Neutrophil (primary cell): Measurements from ENCODE around the gene ENO2.
A peak's percentile ranks its signal among the peaks of the same experiment; 100 is the strongest.

Experiments
- H3K27ac ChIP-seq: fragments of 200-600 bp; sonication (generic); 2 replicates; pipeline ENCODE4 v1.5.1; 2016; ENCODE audit warnings: mild to moderate bottlenecking, moderate library complexity
- H3K27me3 ChIP-seq: fragments of 200-600 bp; sonication (generic); 2 replicates; pipeline ENCODE4 v1.6.0; 2016; ENCODE audit warnings: mild to moderate bottlenecking
- H3K36me3 ChIP-seq: fragments of 200-600 bp; sonication (generic); 2 replicates; pipeline ENCODE4 v1.5.1; 2017
- H3K4me1 ChIP-seq, 2 experiments: fragments of 200-600 bp in 1 of 2; sonication (generic) in 1 of 2; 1 replicate in 1 of 2; 2 replicates in 1 of 2; pipeline versions ENCODE4 v1.5.1 to v1.6.1; 2013 to 2016; ENCODE audit warnings: low read depth in 1 of 2, low read length in 1 of 2, mild to moderate bottlenecking in 1 of 2, moderate library complexity in 1 of 2; ENCODE audit not compliant: control insufficient read depth in 1 of 2, insufficient read depth in 1 of 2
- H3K4me3 ChIP-seq, 2 experiments: fragments of 200-600 bp in 1 of 2; sonication (generic) in 1 of 2; 1 replicate in 1 of 2; 2 replicates in 1 of 2; pipeline ENCODE4 v1.5.1; 2013 to 2016; ENCODE audit warnings: low read depth in 1 of 2, low read length in 1 of 2, mild to moderate bottlenecking in 1 of 2, moderate library complexity in 1 of 2
- H3K9me3 ChIP-seq: fragments of 200-600 bp; sonication (generic); 2 replicates; pipeline ENCODE4 v1.5.1; 2016
- CTCF ChIP-seq: fragments of 200-600 bp; sonication (generic); IDR thresholded peaks from 2 replicates; pipeline ENCODE4 v1.5.1; 2016; ENCODE audit warnings: antibody characterized with exemption

Gene ENO2

GRCh38 chr12:6928703-6929407 lies 14.5 kb downstream of the ENO2 start:
- H3K27ac ChIP-seq: no peak overlapping the region
- H3K27me3 ChIP-seq: peaks cover 72% of the 10 kb centered on the region
- no peak for TF ChIP-seq CTCF
- H3K4me3 ChIP-seq: peak overlapping the region in 1 of 2 experiments; percentile 64
- no peaks in the 10 kb centered on the region for H3K36me3 ChIP-seq
- peaks cover 13 to 25% of the 10 kb centered on the region in 2 experiments for H3K4me1 ChIP-seq
- no peaks in the 10 kb centered on the region for H3K9me3 ChIP-seq

GRCh38 chr12:6929466-6930452 lies 15.4 kb downstream of the ENO2 start:
- H3K4me3 ChIP-seq: no peak overlapping the region
- H3K9me3 ChIP-seq: no peaks in the 10 kb centered on the region
- TF ChIP-seq CTCF: no peak
- peaks cover 72% of the 10 kb centered on the region for H3K27me3 ChIP-seq
- H3K27ac ChIP-seq: no peak overlapping the region
- peaks cover 13 to 17% of the 10 kb centered on the region in 2 experiments for H3K4me1 ChIP-seq
- no peaks in the 10 kb centered on the region for H3K36me3 ChIP-seq

- Histone ChIP-seq H3K27me3 (peaks cover 41% of the 10 kb centered on the region), H3K9me3 (no peaks in the 10 kb centered on the region), H3K4me3 (no peak overlapping the region), H3K27ac (no peak overlapping the region), H3K4me1 (peaks cover 32 to 37% of the 10 kb centered on the region in 2 experiments), H3K36me3 (no peaks in the 10 kb centered on the region)
- TF ChIP-seq CTCF: no peak
Observed at GRCh38 chr12:6932766-6933165, 18.4 kb downstream of the ENO2 start.

DNA sequence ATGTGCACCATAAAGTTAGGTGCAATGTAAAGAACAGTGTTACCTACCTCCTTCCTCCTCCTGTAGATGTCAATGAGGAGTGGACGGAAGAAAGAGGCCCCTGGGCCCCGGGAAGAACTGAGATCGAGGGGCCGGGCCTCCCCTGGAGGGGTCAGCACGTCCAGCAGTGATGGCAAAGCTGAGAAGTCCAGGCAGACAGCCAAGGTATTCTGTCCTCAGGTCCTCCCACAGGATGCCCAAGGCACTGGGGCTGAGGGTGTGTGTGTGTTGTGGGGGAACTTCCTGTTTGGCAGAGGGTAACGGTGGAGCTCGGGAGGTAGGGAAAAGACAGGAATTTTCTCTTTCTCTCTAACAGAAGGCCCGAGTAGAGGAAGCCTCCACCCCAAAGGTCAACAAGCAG lies 19.7 kb downstream of the ENO2 start:
- Histone ChIP-seq H3K36me3 (no peaks in the 10 kb centered on the region), H3K4me1 (peaks cover 35 to 36% of the 10 kb centered on the region in 2 experiments), H3K27me3 (peaks cover 29% of the 10 kb centered on the region), H3K4me3 (no peak overlapping the region), H3K27ac (no peak overlapping the region), H3K9me3 (no peaks in the 10 kb centered on the region)
- TF ChIP-seq CTCF: no peak

- no peak for TF ChIP-seq CTCF
- Histone ChIP-seq H3K9me3 (no peaks in the 10 kb centered on the region), H3K36me3 (no peaks in the 10 kb centered on the region), H3K27me3 (peaks cover 14% of the 10 kb centered on the region), H3K4me3 (peak overlapping the region in 1 of 2 experiments; percentile 95), H3K4me1 (peaks cover 35 to 36% of the 10 kb centered on the region in 2 experiments), H3K27ac (no peak overlapping the region)
Observed at GRCh38 chr12:6935371-6936193, 21.2 kb downstream of the ENO2 start.
